Measurements from ENCODE around the gene MORC2.

MORC2 gene

DNA sequence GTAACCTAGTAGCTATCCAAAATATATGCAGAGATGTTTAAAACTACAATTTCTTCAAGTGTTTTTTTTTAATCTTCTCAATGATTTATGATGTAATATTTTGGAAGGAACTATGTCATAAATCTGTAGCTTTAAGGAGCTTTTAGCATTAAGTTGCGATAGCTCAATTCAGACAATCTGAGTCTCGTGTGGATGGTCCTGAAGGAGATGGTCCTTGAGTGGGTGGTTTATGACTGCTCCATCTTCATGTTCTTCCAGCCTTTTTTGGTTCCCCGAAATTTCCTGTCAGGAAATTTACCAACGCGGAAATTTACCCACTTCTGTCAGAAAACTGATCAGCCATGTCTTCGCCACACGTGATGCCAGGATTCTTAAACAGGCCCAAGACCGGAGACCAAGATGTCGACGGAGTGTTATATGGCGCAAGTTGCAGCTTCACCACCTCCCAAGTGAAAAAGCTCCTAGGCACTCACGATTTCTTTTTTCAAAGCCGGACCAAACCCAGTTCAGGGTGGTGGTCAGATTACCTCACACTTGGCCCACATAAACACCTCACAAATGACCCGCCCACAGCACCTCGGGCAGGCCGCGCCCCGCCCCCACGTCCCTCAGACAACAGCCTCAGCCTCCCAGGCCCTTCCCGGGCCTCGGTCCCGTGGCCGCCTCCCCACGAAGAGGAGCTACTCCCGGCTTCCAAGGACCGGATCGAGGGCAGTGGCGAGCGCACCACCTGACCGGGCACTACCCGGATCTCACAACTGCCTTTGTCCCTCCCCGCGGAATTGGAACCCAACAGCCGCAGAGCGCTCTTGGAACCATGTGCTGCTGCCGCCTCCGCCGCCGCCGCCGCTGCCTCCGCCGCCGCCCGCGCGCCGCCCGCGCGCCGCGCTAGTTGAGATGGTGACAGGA is at the start of gene MORC2:
TSS of gene MORC2 (minus strand) at position 760 of the 909 bp plus-strand sequence. CDS start 885 bp downstream, outside the sequence.
- DNase-seq: no peak

DNA sequence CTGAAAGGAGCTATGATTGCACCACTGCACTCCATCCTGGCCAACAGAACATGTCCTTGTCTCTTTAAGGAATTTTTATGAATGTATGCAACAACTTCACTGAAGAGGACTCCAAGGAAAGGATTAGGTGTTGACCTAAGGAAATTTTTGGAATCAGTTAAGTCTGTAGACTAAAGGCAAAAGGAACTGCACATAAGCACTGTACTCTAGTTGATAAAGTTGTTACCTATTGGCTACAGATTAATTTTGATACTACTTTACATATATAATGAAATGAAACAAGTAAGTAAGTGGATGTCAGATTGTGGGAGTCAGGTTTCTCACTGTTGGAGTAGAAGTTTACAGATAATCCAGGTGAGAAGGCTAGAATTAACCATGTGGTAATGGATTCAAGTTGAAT is 37.0 kb upstream of the MORC2 start:
- no peak for DNase-seq

DNA sequence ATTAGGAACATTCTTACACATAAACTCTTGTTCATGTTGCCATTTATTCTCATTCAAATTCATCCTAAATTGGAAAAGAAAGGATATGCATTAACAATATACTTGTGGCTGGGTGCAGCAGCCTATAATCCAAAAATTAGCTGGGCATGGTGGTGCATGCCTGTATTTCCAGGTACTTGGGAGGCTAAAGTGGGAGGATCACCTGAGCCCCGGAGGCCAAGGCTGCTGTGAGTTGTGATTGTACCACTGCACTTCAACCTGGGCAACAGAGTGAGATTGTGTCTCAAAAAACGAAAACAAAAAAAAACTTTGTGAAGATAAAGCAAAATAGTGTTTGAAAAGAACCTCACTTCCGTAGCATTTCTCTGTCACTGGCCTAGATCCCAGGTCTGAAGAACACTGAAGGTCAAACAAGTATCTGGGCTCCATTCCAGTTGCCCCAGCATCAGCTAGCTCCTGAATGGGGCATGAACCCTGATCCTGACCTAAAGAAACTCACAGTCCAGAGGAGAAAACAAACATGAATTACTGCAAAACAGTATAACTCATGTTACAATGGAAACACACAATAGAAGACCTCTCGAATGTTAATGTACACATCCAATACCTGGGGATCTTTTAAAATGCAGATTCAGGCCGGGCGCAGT is 32.7 kb upstream of the MORC2 start:
- no peak for DNase-seq

DNA sequence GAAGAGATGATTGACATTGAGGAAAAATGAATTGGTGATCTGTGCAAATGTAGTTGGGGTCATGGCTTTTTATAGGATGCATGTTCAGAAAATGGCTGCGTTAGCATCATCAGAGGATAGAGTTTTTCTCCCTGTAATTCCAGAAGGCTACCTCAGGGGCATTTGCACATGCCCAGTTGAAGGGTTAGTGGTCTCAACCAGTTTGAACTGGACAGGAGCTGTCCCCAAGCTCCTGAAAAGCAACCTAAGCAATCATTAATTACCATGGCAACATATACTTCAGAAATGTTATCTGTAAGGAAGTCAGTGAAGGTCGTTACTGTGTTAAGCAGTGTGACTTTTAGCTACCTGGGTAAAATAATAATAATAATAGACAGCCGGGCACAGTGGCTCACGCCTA is 29.8 kb upstream of the MORC2 start:
- DNase-seq: no peak

DNA sequence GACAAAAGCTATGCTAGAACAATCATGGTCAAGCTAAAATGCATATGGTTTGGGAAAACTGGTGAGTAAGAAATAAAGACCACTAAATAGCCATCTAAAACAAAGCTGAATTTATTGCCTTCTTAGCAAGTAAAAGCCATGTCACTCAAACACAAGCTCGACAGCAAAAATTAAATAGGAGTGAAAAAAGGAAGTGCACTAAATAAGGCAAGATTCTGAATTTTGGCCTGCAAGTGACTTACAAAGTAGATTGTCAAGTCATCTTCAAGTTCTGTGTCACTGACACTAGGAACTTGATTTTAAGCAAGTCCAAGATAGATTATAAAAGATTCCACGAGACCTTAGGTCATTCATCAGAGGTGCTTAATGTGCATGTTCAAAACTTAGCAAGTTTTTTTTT is 27.9 kb upstream of the MORC2 start:
- DNase-seq: no peak

DNA sequence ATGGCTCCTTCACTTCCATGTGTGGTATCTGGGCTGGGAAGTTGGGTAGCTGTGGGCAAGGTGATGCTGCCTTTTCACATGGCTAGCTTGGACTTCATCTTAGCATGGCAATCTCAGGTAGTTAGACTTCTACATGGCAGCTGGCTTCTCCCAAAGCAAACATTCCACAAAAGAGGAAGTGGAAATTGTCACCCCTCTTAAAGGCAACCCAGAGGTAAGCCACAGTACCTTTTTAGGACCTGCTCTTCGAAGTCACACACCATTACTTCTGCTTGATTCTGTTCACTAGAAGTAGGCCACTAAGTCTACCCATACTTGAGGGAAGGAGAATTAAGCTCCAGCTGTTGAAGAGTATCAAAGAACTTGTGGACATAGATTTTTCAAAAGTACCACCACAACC is 26.4 kb upstream of the MORC2 start:
- no peak for DNase-seq

DNA sequence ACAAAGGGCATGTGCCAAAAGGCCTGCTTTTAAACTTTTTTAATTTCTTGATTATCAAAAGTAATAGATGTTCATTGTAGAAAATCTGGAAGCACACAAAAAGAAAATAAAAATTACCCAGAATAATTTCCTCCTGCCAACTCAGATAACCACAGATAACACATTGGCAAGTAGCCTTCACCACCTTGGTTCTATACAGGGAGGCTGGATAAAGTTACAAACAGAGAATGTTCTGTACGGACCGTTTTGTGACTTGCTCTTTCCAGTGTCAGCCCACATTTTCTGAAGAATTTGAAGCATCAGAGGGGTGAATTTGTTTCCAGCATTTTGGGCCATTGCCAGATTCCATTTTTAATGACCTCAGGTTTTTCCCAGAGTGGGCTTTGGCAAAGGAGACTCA is 24.0 kb upstream of the MORC2 start:
- no peak for DNase-seq

DNA sequence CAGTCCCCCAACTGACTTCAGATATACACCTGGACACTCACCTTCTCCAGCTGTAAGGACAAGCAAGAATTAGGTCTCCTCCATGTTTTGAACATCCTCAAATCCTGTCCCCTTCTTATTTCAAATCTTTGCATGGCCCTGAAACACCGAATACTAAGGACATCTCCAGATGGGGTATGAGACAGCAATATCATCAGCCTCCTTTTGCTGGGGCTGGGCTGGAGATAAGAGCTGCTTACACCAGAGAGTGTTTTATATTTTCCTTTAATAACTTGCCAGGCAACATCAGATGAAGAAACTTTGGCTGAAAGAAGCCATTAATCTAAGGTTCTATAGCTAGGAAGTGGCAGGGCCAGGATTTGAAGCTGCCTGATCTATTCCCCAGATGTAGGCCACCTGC is 22.1 kb upstream of the MORC2 start:
- no peak for DNase-seq

DNA sequence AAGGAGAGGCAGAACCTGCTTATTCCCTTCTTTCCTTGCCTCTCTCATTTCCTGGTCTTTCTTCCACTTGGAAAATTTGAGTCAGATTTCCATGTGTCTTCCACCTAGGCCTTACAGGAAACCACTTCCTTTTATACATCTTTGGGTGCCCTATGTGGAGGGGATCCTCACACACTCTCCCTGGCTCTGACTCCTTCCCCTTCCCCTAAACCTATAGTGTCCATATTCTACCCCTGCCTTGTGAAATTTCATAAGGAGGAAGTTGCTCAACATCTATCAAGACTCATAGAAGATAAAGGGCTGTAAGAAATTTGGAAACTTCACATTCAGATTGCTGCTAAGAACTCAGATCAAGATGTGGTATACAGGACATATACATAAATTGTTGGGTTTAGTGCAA is 20.9 kb upstream of the MORC2 start:
- no peak for DNase-seq

DNA sequence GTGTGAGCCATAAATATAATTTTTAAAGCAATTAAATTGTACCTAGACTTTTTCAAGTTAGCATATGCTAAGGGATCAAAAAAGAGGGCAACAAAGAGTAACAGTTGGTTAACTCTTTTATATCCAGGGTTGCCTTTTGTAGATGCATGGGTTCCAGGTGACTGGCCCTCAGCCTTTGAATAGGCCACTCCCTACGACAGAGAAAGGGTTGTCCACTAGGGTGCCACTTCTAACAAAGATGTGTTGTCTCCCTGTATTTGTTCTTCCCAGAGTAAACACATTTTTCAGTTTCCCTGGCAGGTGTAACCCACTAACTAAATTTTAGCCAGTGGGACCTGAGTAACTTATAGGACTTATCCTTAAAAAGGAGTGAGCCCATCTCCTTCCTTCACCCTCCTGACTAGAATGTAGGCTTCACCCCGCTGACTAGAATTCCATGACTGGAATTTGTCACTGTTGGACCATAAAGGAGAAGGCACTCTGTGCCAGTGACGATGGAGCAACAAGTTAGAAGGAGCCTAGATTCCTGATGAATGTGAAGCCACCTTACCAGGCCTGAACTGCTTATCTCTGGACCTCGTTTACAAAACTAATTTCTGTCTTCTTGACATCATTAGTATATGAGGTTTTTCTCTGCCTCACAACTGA is 17.1 kb upstream of the MORC2 start:
- no peak for DNase-seq

DNA sequence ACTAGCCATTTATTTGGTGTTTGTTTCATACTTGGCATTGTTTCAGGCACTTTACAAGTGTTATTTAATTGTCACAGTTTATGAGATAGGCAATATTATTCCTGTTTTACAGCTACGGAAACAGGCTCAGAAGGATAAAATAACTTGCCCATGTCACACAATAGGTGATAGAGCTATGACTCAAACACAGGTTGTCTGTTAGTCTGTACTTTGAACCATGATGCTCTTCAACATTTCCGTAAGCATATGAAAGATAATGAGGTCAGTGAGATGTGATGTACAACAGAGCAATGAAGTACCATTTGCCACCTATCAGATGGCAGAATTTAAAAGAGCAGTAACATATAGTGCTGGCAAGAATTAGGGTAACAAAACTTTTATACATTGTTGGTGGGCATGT is 15.7 kb upstream of the MORC2 start:
- no peak for DNase-seq

DNA sequence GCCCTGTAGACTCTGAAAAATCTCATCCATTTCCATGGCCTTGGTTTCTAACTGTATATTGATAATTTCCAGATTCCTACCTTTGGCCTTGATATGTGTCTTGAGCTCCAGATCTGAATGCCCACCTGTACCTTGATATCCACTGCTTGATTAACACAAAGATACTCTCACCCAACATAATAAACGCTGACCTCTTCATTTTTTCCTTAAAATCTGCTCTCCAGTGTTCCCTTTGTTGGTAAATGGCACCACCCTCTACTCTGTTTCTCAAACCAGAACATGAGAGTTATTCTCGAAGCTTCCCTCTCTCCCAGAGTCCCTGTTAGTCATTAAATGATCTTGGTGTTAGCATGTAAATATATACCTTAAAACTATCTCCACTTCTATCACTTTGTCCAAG is 13.9 kb upstream of the MORC2 start:
- DNase-seq: no peak

DNA sequence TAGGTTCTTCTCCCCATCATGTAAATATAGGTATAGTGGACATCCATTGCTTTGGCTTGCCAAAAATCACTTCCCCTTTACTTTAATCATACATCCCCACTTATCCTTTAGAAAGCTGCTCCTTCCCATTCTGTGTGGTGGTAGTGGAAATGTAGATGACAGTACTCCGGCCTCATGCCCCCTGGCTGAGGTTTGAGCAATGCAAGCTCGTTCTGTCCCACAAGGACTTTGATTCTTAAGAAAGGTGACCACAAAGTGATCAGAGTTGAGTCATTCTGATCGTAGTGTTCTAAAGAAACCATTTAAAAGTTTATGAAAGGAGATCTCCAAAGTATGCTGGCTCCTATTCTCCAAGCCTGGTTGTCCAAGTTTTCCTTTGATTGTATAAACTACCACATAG is 11.4 kb upstream of the MORC2 start:
- DNase-seq: peak; percentile 10

DNA sequence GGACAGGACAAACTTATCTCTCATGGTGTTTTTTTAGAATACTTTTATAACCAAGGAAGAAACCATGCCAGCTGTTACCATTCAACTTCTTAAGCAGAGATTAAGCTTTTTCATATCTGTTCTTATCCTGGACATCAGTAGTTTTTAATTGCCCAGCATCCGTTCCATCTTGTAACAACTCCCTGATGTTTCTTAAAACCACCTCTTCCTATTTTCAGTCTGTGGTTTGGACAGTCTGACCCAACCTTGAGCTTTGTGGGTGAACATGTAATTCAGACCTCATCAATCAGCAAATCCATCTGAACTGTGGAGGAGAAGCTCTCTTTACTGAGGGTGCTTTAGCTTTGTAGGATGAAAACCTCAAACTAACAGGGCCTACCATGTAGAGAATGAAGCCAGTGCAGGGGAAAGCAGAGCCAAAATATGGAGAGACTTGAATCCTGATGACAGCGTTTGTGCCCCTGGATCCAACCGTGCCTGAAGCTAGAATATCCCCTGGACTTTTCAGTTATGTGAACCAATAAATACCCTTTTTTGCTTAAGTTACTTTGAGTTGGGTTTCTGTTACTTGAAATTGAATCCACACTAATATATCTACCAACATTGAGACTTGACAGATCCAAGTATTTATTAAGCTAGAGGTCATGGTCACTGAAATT is 9.9 kb upstream of the MORC2 start:
- DNase-seq: no peak

DNA sequence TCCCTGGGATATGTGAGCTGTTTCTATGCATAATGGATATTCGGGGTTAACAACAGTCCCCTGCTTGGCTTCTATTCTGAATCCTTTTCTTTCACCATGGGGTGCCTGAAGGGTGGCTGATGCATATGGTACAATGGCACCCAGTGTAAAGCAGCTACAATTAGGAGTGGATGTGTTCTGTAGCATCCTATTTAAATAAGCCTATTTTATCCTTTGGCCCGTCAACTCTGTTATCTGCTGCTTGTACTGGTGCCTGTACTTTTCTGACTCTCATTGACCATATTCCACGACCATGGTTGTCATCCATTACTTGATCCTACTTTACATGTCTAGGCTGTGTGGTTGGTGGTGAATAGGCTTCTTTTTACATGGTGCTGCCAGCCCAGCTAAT is 1.8 kb upstream of the MORC2 start:
- no peak for DNase-seq

DNA sequence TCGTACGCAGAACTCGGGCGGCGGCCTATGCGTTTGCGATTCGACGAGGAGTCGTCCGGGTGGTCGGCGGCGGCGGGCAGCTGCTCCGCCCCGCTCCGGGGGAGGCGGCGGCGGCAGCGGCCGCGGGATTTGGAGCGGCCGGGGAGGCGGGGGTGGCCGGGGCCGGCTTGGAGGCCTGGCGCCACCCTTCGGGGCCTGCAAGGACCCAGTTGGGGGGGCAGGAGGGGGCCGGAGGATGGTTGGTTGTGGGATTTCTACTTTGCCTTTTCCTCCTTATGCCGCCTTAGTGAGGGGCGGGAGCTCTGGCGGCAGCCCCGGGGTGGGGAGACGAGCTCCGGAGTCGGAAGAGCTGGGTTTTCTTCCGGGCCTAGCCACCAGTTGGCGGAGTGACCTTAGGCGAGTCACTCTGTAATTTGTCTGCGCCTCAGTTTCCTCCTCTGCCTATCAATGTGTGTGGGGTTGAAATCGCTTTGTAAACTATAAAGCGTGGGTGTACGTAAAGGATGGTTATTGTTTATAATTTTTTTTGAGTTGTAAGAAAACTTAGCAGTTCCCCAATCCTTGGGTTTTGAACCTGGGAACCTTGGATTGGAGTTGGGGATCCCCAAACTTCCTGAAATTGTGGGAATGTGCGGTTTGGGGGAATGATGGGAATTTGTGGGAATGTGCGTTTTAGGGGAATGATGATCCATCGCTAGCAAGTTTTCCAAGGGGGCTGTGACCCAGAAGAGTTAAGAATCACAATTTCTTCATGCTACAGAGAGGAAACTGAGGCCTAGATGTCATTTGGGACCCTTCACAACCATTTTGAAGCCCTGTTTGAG is 1.2 kb upstream of the MORC2 start:
- DNase-seq: peak; percentile 44

DNA sequence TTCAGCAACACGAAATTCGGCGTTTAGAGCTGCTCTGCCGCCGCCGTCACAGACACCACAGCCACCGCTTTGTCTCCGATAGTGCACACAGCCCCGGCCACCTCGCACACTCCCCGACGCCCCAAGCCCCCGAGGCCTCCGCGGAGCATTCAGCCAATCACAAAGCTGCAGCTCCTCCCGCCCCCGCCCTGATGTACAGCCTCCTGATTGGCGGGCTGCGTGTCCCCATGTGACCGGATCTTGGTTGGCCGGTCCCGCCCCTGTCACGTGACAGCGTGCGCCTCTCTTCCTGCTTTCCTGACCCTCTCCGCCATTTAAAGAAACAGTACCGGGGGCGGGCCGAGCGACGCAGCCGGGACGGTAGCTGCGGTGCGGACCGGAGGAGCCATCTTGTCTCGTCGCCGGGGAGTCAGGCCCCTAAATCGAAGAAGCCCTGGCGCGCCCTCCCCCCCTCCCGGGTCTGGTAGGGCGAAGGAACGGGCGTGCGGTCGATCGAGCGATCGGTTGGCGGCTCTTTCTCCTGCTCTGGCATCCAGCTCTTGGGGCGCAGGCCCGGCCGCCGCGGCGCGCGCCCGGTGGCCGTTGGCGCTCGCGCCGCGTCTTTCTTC is 454 bp upstream of the MORC2 start, which contains the start of gene TUG1:
TSS of gene TUG1 (plus strand) at position 342 of the 608 bp plus-strand sequence.
- peak; percentile 98 for DNase-seq

DNA sequence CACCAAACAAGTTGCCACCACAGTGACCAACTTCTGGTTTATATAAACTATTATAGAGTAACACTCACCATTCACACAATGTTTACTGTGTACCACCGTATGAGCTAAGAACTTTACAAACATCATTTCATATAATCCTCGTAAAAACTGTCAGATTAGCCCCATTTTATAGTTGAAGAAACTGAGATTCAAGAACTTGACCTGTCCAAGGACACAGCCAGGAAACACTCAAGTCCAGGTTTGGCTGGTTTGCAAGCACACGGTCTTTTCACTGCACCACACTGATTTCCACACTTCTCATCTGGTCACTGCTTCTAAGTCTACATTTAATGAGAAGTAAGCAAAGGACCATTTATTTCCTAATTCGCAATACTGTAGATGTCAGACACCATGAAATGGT is 3.7 kb downstream of the MORC2 start:
- no peak for DNase-seq

DNA sequence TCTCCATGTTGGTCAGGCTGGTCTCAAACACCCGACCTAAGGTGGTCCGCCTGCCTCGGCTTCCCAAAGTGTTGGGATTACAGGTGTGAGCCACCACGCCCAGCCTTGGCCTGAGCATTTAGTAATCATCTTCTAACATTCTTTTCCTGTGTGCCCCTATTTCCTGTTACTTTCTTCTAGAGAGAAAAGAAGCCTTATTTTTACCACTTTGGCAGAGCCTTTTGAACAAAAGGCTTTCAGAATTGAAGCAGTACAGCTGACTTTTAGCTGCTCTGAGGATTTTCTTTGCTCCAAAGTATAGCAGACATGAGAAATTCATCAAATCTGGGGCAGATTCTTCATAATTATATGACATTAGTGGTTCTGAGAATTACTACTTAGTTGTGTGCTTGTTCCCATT is 13.4 kb downstream of the MORC2 start:
- no peak for DNase-seq

DNA sequence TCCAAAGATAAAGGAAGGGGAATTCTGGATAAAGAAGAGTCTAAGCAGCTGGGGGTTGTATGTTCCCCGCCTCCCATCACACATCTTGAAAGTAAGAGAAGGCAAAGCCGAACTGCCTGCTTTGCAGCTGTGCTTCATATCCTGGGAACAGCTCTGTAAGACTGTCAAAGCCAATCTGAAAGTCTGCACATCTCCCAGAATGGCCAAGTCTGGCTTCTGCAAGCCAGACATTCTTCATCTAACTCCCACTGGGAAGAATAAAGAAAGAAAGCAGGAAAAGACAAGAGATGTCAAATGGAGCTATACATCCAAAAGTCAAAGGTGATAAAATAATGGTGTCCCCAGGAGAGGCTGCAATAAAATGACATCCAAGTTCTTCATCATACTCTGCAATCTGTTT is 15.4 kb downstream of the MORC2 start:
- DNase-seq: no peak

DNA sequence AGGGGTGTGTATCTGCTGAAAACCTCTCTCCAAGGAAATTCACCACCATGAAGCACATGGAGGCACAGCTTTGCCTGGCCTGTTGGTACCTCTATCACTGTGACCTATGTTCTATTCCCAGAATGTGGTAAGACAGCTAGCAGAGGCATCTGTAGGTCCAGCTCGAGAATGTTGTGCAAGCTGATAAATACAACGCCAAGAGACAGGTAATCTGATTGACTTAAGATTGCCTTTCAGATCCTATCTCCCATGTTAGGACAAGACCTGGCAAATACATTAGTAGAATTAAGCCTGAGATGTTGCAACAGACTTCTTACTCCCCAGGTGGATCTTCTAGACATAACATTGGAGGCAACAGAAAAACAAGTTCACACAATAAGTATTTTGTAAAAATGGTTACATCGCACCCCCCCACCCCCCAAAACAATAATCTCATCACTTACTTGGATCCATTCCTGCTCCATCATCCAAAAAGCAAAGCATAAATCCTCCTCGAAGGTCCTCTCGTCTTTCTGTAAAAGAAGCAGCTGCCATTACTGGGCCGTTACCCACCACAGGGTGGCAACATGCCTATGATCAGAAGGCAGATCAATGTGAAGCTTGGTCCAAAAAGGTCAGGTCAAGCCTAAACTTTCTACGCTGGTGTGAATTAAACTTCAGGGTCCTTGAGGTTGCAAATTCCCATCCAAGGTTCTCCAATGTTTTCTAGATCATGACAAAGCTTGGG is 18.5 kb downstream of the MORC2 start:
- DNase-seq: no peak
